HG03442 (cell line): Measurements from ENCODE around the gene JPH3.

ENCODE experiments used
- ATAC-seq: cut with Tn5 transposase; IDR thresholded peaks from one replicate; pipeline ENCODE4 v1.9.1; 2021; ENCODE audit warnings: mild to moderate bottlenecking, moderate library complexity; ENCODE audit not compliant: unreplicated experiment

JPH3 gene

GRCh38 chr16:87622756-87623319 is 20.5 kb downstream of the JPH3 start:
- no peak for ATAC-seq

- no peak for ATAC-seq
These were observed 23.0 kb downstream of the JPH3 start for GRCh38 chr16:87625241-87625797.

- ATAC-seq: no peak
These were observed 24.1 kb downstream of the JPH3 start for GRCh38 chr16:87626401-87626800.

GRCh38 chr16:87626905-87627304 is 24.6 kb downstream of the JPH3 start:
- ATAC-seq: no peak

GRCh38 chr16:87627542-87628245 is 25.4 kb downstream of the JPH3 start:
- no peak for ATAC-seq

- no peak for ATAC-seq
These were observed 26.1 kb downstream of the JPH3 start for GRCh38 chr16:87628246-87628923.

GRCh38 chr16:87628940-87629339 is 26.6 kb downstream of the JPH3 start:
- ATAC-seq: no peak

GRCh38 chr16:87631067-87631466 is 28.8 kb downstream of the JPH3 start:
- no peak for ATAC-seq

- no peak for ATAC-seq
These were observed 32.1 kb downstream of the JPH3 start for GRCh38 chr16:87634411-87634810.

- no peak for ATAC-seq
These were observed 33.3 kb downstream of the JPH3 start for GRCh38 chr16:87635541-87636049.

- ATAC-seq: no peak
These were observed 33.9 kb downstream of the JPH3 start for GRCh38 chr16:87636050-87636684.

GRCh38 chr16:87636741-87637140 is 34.4 kb downstream of the JPH3 start:
- no peak for ATAC-seq

- no peak for ATAC-seq
These were observed 35.0 kb downstream of the JPH3 start for GRCh38 chr16:87637357-87637756.

- no peak for ATAC-seq
These were observed 36.4 kb downstream of the JPH3 start for GRCh38 chr16:87638736-87639135.

GRCh38 chr16:87641721-87642120 is 39.4 kb downstream of the JPH3 start:
- ATAC-seq: no peak

GRCh38 chr16:87642491-87642890 is 40.2 kb downstream of the JPH3 start:
- ATAC-seq: no peak

GRCh38 chr16:87644186-87644585 is 41.9 kb downstream of the JPH3 start:
- ATAC-seq: no peak

GRCh38 chr16:87644596-87644995 is 42.3 kb downstream of the JPH3 start:
- no peak for ATAC-seq

- no peak for ATAC-seq
These were observed 43.5 kb downstream of the JPH3 start for GRCh38 chr16:87645802-87646201.

- ATAC-seq: no peak
These were observed 45.3 kb downstream of the JPH3 start for GRCh38 chr16:87647431-87648185.

GRCh38 chr16:87648236-87648635 is 45.9 kb downstream of the JPH3 start:
- no peak for ATAC-seq
